Activated CD8-positive, alpha-beta memory T cell treated with anti-CD3 and anti-CD28 coated beads, Interleukin-2, amount 50 U/mL, for 4 hours (primary cell): ENCODE data around the gene MYLK.
"Not testable (repeated sequence)": the region's sequence is repeated elsewhere in the genome, so short reads cannot be mapped to it uniquely, and the experiment has no call there.

Source experiments
- DNase-seq: peaks from one replicate; pipeline ENCODE4 v3.0.0-alpha.2; 2020

MYLK gene

DNA sequence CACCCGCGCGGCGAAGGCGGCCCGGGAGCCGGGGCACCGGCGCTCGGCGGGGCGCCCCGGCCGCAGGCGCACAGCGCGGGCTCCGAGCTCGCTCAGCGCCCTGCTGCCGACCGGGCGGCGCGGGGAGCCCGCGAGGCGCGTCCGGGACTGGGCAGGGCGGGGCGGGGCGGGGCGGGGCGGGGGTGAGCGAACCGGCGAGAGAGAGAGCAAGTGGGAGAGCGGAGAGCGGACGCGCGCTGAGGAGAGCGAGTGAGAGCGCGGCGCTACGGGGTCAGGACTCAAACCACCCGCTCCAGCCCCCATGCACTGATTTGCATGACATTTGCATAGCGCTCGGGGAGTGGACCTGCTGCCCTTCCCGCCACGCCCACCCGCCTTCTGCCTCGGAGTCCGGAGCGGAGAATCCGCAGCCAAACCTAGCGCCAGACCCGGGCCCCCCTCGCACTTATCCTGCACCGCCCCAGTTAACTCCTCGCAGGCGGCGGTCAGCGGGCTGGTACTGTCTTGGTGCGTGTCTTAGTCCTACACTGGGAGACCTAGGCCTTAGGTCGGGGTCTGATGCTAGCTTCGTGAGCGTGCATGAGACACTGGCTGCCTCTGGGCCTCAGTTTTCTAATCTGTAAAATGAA is at the start of gene MYLK:
MYLK (minus strand) TSS at position 130 of the 629 bp plus-strand sequence. CDS start 90,491 bp downstream, outside the sequence.
- DNase-seq, result no peak

GRCh38 chr3:123930445-123930844 is 46.3 kb upstream of the MYLK start:
- DNase-seq, result no peak

- no peak for DNase-seq
Measured at GRCh38 chr3:123929325-123929724, 45.2 kb upstream of the MYLK start.

DNA sequence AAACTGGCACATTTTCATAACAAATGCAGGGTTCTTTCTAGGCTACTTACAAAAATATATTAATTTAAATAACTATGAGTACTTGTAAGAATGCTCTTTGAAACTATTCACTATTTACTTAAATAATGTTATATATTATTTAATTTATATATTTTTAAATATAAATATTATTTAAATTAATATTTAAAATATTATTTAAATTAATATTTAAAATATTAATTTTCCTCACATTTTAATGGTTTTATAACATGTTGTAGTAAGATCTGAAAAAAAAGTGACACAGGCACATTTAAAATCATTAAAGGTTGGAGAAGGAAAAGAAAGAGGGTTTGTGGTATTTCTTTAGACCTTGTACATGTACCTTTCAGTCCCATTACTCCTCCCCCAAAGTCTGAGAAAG is 42.3 kb upstream of the MYLK start:
- no peak for DNase-seq

- no peak for DNase-seq
Measured at GRCh38 chr3:123920868-123921267, 36.7 kb upstream of the MYLK start.

GRCh38 chr3:123920383-123920782 is 36.3 kb upstream of the MYLK start:
- no peak for DNase-seq

GRCh38 chr3:123919353-123919752 is 35.2 kb upstream of the MYLK start:
- DNase-seq, result no peak

GRCh38 chr3:123914829-123915228 is 30.7 kb upstream of the MYLK start:
- DNase-seq, result no peak

- DNase-seq, result no peak
Measured at GRCh38 chr3:123909785-123910184, 25.7 kb upstream of the MYLK start.

GRCh38 chr3:123907720-123908119 is 23.6 kb upstream of the MYLK start:
- DNase-seq, result no peak

GRCh38 chr3:123899300-123899865 is 15.3 kb upstream of the MYLK start:
- no peak for DNase-seq

DNA sequence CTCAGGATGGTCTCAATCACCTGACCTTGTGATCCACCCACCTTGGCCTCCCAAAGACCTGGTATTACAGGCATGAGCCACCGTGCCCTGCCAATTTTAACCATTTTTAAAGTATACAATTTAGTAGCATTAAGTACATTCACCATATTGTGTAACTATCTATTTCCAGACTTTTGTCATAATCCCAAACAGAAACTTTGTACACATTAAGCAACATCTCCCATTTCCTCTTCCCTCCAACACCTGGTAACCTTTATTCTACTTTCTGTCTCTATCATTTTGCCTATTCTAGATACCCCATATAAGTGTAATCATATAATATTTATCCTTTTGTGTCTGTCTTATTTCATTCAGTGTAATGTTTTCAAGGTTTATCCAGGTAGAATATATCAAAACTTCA is 8.9 kb upstream of the MYLK start:
- no peak for DNase-seq

GRCh38 chr3:123892195-123892594 is 8.1 kb upstream of the MYLK start:
- no peak for DNase-seq

DNA sequence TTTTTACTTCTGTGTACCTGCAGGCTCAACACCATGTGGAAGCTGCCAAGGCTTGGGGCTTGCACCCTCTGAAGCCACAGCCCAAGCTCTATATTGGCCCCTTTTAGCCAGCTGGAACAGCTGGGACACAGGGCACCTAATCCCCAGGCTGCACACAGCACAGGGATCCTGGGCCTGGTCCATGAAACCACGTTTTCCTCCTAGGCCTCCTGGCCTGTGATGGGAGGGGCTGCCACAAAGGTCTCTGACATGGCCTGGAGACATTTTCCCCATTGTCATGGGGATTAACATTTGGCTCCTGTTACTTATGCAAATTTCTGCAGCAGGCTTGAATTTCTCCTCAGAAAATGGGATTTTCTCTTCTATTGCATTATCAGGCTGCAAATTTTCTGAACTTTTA is 6.9 kb upstream of the MYLK start:
- DNase-seq, result not testable (repeated sequence)

GRCh38 chr3:123890162-123890561 is 6.0 kb upstream of the MYLK start:
- DNase-seq, result not testable (repeated sequence)

GRCh38 chr3:123884993-123885392 is 861 bp upstream of the MYLK start:
- no peak for DNase-seq

DNA sequence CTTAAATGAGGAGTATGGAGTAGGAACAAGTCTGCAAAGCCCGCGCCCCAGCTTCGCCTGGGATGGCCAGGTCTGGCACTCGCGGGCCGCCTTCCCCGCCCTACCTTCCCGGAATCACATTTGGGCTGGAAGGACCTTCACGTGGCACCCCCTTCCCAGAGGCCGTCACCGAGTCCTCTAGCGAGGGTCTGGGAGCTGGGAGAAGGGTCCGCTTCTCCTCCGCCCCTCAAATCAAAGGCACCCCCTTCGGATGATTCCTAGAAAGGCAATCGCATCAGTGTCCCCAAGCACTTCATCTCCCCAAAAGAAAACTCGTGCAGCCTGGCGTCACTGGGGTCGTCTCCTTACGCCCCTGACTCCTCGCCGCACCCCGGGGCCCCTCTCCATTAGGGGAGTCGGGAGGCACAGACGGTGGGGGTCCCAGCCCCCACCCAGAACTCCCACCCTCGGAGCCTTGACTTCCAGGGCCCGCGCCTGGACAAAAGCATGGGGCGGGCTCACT is 380 bp downstream of the MYLK start:
- no peak for DNase-seq

DNA sequence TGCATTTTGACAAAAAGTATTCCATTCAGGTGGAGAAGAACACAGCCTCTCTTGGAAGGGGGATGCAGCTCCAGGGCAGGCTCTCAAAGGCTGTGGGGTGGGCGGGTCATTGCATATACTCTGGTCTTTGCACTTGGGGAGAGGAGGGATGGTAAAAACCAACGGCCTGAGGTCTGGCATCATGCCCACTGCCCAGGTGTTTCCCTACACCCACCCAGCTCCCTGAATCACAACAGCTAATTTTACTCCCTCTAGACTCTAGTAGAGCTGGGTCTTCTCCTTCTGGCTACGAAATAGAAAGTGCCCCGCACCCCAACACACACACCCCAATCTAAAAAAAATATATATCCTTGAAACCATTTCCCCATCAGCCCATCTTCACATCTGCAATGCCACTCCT is 1.0 kb downstream of the MYLK start:
- no peak for DNase-seq

DNA sequence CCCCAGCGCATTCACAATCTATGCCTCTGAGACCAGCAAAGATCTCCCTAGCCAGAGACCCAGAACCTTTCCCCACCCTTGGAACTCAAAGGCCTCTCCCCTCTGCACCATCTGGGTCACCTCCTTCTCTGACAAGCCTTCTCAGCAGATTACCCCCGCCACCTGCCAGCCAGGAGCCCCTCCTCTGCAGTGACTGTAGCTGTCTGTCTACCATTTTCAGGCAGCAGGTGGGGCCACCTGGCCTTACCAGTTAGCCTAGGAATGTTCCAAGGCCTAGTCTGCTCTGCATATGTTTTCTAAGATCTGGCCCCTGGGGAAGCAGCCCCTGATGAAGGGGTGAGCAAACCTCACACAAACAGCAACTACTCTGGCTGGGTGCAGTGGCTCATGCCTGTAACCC is 2.4 kb downstream of the MYLK start:
- no peak for DNase-seq

DNA sequence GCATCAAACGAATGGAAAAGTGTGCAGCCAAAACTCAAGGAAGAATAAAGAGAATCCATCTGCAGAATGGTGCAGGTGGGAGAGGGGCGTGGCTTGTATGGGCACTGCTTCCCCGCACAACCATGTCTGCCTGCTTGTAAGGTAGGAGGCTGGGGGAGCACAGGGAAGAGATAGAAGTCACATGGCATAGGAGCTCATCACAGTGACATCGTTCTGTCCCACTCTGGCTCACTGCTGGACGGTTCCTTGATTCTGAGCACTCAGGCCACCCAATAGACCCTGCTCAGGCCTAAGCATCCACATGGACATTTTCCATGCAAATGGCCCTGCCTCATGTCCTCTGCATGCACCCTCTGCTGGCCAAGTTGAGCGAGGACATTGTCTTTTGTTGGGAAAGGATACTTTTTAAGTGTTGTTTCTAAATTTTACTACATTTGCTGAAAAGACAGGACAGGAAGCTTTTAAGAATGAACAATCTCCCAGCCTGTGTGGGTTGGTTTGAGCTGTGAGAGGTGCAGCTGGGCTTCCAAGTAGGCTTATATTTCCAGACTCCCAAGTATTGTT is 3.1 kb downstream of the MYLK start:
- no peak for DNase-seq

DNA sequence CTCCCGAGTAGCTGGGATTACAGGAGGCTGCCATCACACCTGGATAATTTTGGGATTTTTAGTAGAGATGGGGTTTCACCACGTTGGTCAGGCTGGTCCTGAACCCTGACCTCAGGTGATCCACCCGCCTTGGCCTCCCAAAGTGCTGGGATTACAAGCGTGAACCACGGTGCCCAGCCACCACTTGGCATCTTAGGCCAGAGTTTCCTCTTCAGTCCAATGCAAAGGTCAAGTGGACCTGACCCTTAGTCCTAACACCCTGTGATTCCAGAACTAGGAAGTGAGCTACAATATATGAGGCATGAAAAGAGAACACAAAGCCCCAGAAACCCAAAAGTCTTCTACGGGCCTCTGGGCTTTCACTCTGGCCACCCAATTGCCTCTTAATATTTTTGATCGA is 5.3 kb downstream of the MYLK start:
- no peak for DNase-seq

DNA sequence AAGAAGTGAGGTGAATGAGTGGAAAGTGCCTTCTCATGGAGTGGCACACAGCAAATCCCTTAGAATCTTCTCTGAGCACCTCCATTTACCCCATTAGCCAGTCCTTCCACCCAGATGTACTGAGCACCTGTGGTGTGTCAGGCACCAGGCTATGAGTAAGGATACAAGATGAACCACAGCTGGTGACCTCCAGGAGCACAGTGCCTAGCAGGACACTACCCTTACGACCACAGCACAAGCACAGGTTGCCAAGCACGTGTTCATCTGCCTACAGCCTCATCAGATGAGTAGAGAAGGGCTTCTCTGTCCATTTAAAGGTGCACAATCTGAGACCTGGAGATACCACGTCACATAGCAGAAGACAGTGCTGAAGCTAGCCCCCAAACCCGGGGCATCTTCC is 6.2 kb downstream of the MYLK start:
- DNase-seq, result no peak

GRCh38 chr3:123877466-123877865 is 6.7 kb downstream of the MYLK start:
- DNase-seq, result no peak

DNA sequence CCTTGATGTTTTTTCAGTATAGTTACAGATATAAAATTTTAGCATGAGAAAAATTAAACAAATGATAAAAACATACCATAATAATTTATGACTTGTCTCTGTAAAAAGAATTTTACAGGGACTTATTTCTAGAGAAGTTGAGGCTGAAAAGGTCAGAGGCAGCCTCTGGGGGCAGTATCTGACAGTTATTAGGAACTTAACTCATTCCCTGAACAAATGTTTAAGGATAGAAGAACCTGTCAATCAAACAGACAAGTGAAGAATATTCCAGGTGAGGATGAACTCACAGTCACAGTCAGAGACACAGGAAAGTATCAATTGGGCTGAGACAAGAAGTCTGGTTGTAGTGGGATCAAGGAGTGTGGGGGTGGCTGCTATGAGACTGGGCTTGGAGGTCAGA is 7.3 kb downstream of the MYLK start:
- no peak for DNase-seq

GRCh38 chr3:123872621-123873020 is 11.5 kb downstream of the MYLK start:
- DNase-seq, result no peak
